GM18502 (cell line): ENCODE data around the gene GFAP.
"Not testable (repeated sequence)": the region's sequence is repeated elsewhere in the genome, so short reads cannot be mapped to it uniquely, and the experiment has no call there.

Source experiments
- ATAC-seq: cut with Tn5 transposase; IDR thresholded peaks from one replicate; pipeline ENCODE4 v1.9.1; 2021; ENCODE audit warnings: mild to moderate bottlenecking; ENCODE audit not compliant: unreplicated experiment, poor library complexity

Gene GFAP

GRCh38 chr17:44915321-44915726 is at the start of gene GFAP:
Gene GFAP (minus strand): TSS chr17:44915500. CDS start chr17:44915486, 14 bp downstream.
- ATAC-seq: no peak

GRCh38 chr17:44961921-44962350 is 46.6 kb upstream of the GFAP start:
- no peak for ATAC-seq

GRCh38 chr17:44960691-44961090 is 45.4 kb upstream of the GFAP start:
- no peak for ATAC-seq

- ATAC-seq: no peak
Observed at GRCh38 chr17:44959821-44960531, 44.7 kb upstream of the GFAP start.

GRCh38 chr17:44956998-44957981 is 42.0 kb upstream of the GFAP start:
- no peak for ATAC-seq

- no peak for ATAC-seq
Observed at GRCh38 chr17:44955674-44956425, 40.5 kb upstream of the GFAP start.

- ATAC-seq: no peak
Observed at GRCh38 chr17:44952946-44953475, 37.7 kb upstream of the GFAP start.

GRCh38 chr17:44948315-44948795 is 33.1 kb upstream of the GFAP start:
- ATAC-seq: no peak

GRCh38 chr17:44947461-44948314 is 32.4 kb upstream of the GFAP start, which contains the start of gene KIF18B:
Gene KIF18B (minus strand): TSS chr17:44947773. CDS start chr17:44936344, 11,429 bp downstream.
- ATAC-seq: peak; percentile 93

- ATAC-seq: not testable (repeated sequence)
Observed at GRCh38 chr17:44945652-44946051, 30.4 kb upstream of the GFAP start.

- ATAC-seq: no peak
Observed at GRCh38 chr17:44942456-44942855, 27.2 kb upstream of the GFAP start.

- ATAC-seq: no peak
Observed at GRCh38 chr17:44941712-44942331, 26.5 kb upstream of the GFAP start.

GRCh38 chr17:44940768-44941167 is 25.5 kb upstream of the GFAP start:
- ATAC-seq: no peak

- no peak for ATAC-seq
Observed at GRCh38 chr17:44940317-44940716, 25.0 kb upstream of the GFAP start.

- ATAC-seq: no peak
Observed at GRCh38 chr17:44935116-44935515, 19.8 kb upstream of the GFAP start.

GRCh38 chr17:44934745-44935105 is 19.4 kb upstream of the GFAP start:
- ATAC-seq: no peak

- no peak for ATAC-seq
Observed at GRCh38 chr17:44933824-44934744, 18.8 kb upstream of the GFAP start.

GRCh38 chr17:44932787-44933097 is 17.4 kb upstream of the GFAP start:
- no peak for ATAC-seq
